ENCODE measurements around the gene TSHZ2. TPM values are rescaled to one million over a fixed set of nuclear protein-coding genes. Genes with fewer than 3 reads are reported as not detected.

Gene TSHZ2
- total and polyA plus RNA-seq, 9 of the 15 experiments (the other 6 are each of a cell fraction or from before 2014, with no cell fraction given): 0.03 to 0.20 (median 0.05) TPM; not detected in 4

- no peaks in the 10 kb centered on the region for H3K9me3 ChIP-seq (replicated peaks; ENCODE audit: control insufficient read depth, insufficient read depth, low read depth, low read length)
- intact Hi-C loops (cut with micrococcal nuclease): loop anchor here (2.0 kb wide), 1 partner anchor 28 kb away; no protein-coding TSS in a partner anchor
- DNase-seq (ENCODE audit: extremely low read depth in 1 of 4, low spot score in 3 of 4) (peak in 2 of 4 experiments; percentile 30 to 58), FAIRE-seq (peak; percentile 75), ATAC-seq (peak; percentile 71)
- H3K9ac ChIP-seq (ENCODE audit: insufficient read depth in 1 of 2, low read depth in 2 of 2, low read length in 2 of 2): peak overlapping the region in 1 of 2 experiments; percentile 41; a peak in 2 of 4 replicates
- in situ Hi-C loops (cut with MboI): no loop called here
- no peaks in the 10 kb centered on the region for H3K36me3 ChIP-seq (ENCODE audit: control insufficient read depth, insufficient read depth, low read length)
- peak overlapping the region; percentile 43 for H3K27ac ChIP-seq (ENCODE audit: extremely low read depth, low read depth, low read length)
- 1% methylated on average over 8 of the region's 8 CpGs for WGBS (ENCODE audit: insufficient coverage, low coverage, missing lambda C conversion rate)
- peaks cover 2 to 43% of the 10 kb centered on the region in 2 experiments; a peak in 3 of 5 replicates for H3K4me1 ChIP-seq (replicated peaks in 1 of 2; ENCODE audit: control insufficient read depth in 2 of 2, insufficient read depth in 2 of 2, low read length in 2 of 2)
- no peaks in the 10 kb centered on the region for H3K79me2 ChIP-seq (ENCODE audit: control insufficient read depth, insufficient read depth, low read length)
- no peak overlapping the region for H3K4me3 ChIP-seq
- peak overlapping the region; percentile 71 for H2AFZ ChIP-seq (ENCODE audit: low read depth, low read length)
- CTCF ChIA-PET (ENCODE audit: low intra/inter-chr PET ratio): no interaction called here
- POLR2A ChIA-PET: no interaction called here
- H3K27me3 ChIP-seq (ENCODE audit: control insufficient read depth in 2 of 2, insufficient read depth in 2 of 2, low read length in 2 of 2): no peaks in the 10 kb centered on the region
- no peaks in the 10 kb centered on the region for H3K9me1 ChIP-seq (ENCODE audit: control insufficient read depth, insufficient read depth, low read length)
- no peaks in the 10 kb centered on the region for H4K20me1 ChIP-seq (replicated peaks; ENCODE audit: control insufficient read depth, insufficient read depth, low read length)
- peak overlapping the region; percentile 26 for H3K4me2 ChIP-seq (ENCODE audit: insufficient read depth, low read length)
- no TSS peak for BruUV-seq (replicated peaks)
- TF ChIP-seq BHLHE40 (IDR thresholded peaks at IDR 0.05; ENCODE audit: low read length) (peak; percentile 12; the same call in 1 of the 2 replicates), GABPB2 (CRISPR knock-in tag; conservative IDR thresholded peaks at IDR 0.05) (no peak), SMAD2 (IDR thresholded peaks at IDR 0.05; ENCODE audit: low read depth, low read length) (no peak), ZNF431 (CRISPR knock-in tag; IDR thresholded peaks at IDR 0.05) (no peak), ZNF75A (CRISPR knock-in tag; IDR thresholded peaks at IDR 0.05) (no peak), CBFA2T3 (IDR thresholded peaks at IDR 0.05) (peak; percentile 35; the same call in 1 of the 2 replicates), U2AF1 (optimal IDR thresholded peaks at IDR 0.05; ENCODE audit: low read depth, low read length) (no peak), TAF1 (IDR thresholded peaks at IDR 0.05; ENCODE audit: control insufficient read depth, extremely low read depth, insufficient read depth, low read length, severe bottlenecking) (no peak), ZNF280A (IDR thresholded peaks at IDR 0.05; ENCODE audit: low read depth, partially characterized antibody) (no peak), TBL1XR1 (IDR thresholded peaks at IDR 0.05; ENCODE audit: low read length in 2 of 2) (0 out of 4 replicates have a peak, but pooled peaks of 1 of the 2 experiments have one; percentile 3), ZNF780A (CRISPR knock-in tag; IDR thresholded peaks at IDR 0.05) (no peak), ZNF197 (CRISPR knock-in tag; IDR thresholded peaks at IDR 0.05; ENCODE audit: low read depth) (no peak), ZC3H8 (IDR thresholded peaks at IDR 0.05) (no peak), GTF3C2 (IDR thresholded peaks at IDR 0.05; ENCODE audit: borderline replicate concordance, extremely low read depth, insufficient read length) (no peak), DPF2 (IDR thresholded peaks at IDR 0.05) (0 out of 2 replicates have a peak, but pooled peaks have one; percentile 22)
Observed at GRCh38 chr20:53302695-53303412, 330.7 kb downstream of the TSHZ2 start.
